Endothelial cell of umbilical vein (primary cell): ENCODE data around the gene CACNB3. TPM values are rescaled to one million over a fixed set of nuclear protein-coding genes. Genes with fewer than 3 reads are reported as not detected.

Experiments used
- BruUV-seq: library from RNA; stranded (reverse); fragments of 400-500 nt; replicated peaks from 2 replicates; lab custom pipeline; 2021; lab: Mats Ljungman, UMichigan
- CTCF ChIA-PET: fragments of 300-600, 350-600 bp; sonication (Branson Sonifier 250); formaldehyde crosslinking; loops from one replicate; lab custom pipeline; 2021; ENCODE audit warnings: antibody characterized with exemption, inconsistent platforms; lab: Charles Lee
- POLR2A ChIA-PET: fragments of 300-600, 350-600 bp; sonication (Branson Sonifier 250); formaldehyde crosslinking; loops from one replicate; lab custom pipeline; 2021; ENCODE audit warnings: antibody characterized with exemption, inconsistent platforms; lab: Charles Lee
- DNase-seq: peaks from one replicate; pipeline ENCODE4 v3.0.0-alpha.2; 2011; ENCODE audit warnings: low read depth, low spot score
- FAIRE-seq: peaks from 2 replicates; lab custom pipeline; 2011; peaks lifted over from hg19 to GRCh38; lab: Jason Lieb, UNC
- H2AFZ ChIP-seq: 2 replicates; pipeline ENCODE4 v1.6.0; 2012; ENCODE audit warnings: low read depth, low read length, control low read depth, inconsistent platforms
- H3K27ac ChIP-seq: 2 replicates; pipeline ENCODE4 v1.5.1; 2011; ENCODE audit warnings: low read depth, mild to moderate bottlenecking, control low read depth, low read length, moderate library complexity; ENCODE audit not compliant: insufficient read depth
- H3K27me3 ChIP-seq, 2 experiments: 2 replicates each; pipeline versions ENCODE4 v1.6.0 to v1.6.1; 2011; ENCODE audit warnings: low read length in 2 of 2, mixed read lengths in 1 of 2; ENCODE audit not compliant: control insufficient read depth in 2 of 2, insufficient read depth in 2 of 2
- H3K36me3 ChIP-seq, 2 experiments: 2 replicates in 1 of 2; 3 replicates in 1 of 2; pipeline ENCODE4 v1.5.1; 2011; ENCODE audit warnings: low read length in 2 of 2, mild to moderate bottlenecking in 1 of 2, moderate library complexity in 1 of 2; ENCODE audit not compliant: control insufficient read depth in 2 of 2, insufficient read depth in 2 of 2; ENCODE audit errors: extremely low read depth in 1 of 2
- H3K4me1 ChIP-seq: 3 replicates; pipeline ENCODE4 v1.5.1; 2011; ENCODE audit warnings: mild to moderate bottlenecking, low read length; ENCODE audit not compliant: control insufficient read depth, insufficient read depth; ENCODE audit errors: extremely low read depth
- H3K4me2 ChIP-seq: 2 replicates; pipeline ENCODE4 v1.6.1; 2011; ENCODE audit warnings: low read length, control low read depth, mixed read lengths; ENCODE audit not compliant: insufficient read depth
- H3K4me3 ChIP-seq, 3 experiments: fragments of 200-600 bp in 1 of 3; sonication (generic), shearing (Covaris generic) in 1 of 3; replicated peaks in 1 of 3; 2 replicates each; pipeline ENCODE4 v1.5.1; 2011 to 2016; ENCODE audit warnings: control low read depth in 3 of 3, low read length in 3 of 3, mild to moderate bottlenecking in 2 of 3, inconsistent platforms in 1 of 3, low read depth in 1 of 3, moderate library complexity in 1 of 3; ENCODE audit not compliant: insufficient read depth in 1 of 3
- H3K79me2 ChIP-seq: 2 replicates; pipeline ENCODE4 v1.6.0; 2012; ENCODE audit warnings: low read length, inconsistent platforms; ENCODE audit not compliant: control insufficient read depth, insufficient read depth
- H3K9ac ChIP-seq: replicated peaks from 2 replicates; pipeline ENCODE3; 2011; ENCODE audit warnings: low read length, control low read depth; ENCODE audit not compliant: insufficient read depth; ENCODE audit errors: extremely low read depth
- H3K9me1 ChIP-seq: replicated peaks from 3 replicates; pipeline ENCODE4 v1.6.0; 2011; ENCODE audit warnings: mild to moderate bottlenecking, low read length; ENCODE audit not compliant: control insufficient read depth, insufficient read depth; ENCODE audit errors: extremely low read depth
- H3K9me3 ChIP-seq: replicated peaks from 2 replicates; pipeline ENCODE4 v1.5.1; 2012; ENCODE audit warnings: low read length, inconsistent platforms; ENCODE audit not compliant: control insufficient read depth, insufficient read depth
- H4K20me1 ChIP-seq: replicated peaks from 2 replicates; pipeline ENCODE3; 2011; ENCODE audit warnings: mild to moderate bottlenecking, low read length; ENCODE audit not compliant: control insufficient read depth, insufficient read depth; ENCODE audit errors: extremely low read depth
- CTCF ChIP-seq, 2 donors: IDR thresholded peaks; 1 replicate in 1 of 2; 2 replicates in 1 of 2; pipeline ENCODE4 v1.5.1; 2011; ENCODE audit warnings: low read length in 2 of 2, mild to moderate bottlenecking in 2 of 2, moderate library complexity in 2 of 2, control low read depth in 1 of 2, inconsistent platforms in 1 of 2, low read depth in 1 of 2; ENCODE audit not compliant: insufficient read depth in 1 of 2; ENCODE audit errors: extremely low read depth in 1 of 2
- EZH2 ChIP-seq: IDR thresholded peaks from 2 replicates; pipeline ENCODE4 v1.6.1; 2012; ENCODE audit warnings: borderline replicate concordance, low read depth, mild to moderate bottlenecking, moderate library complexity, low read length, inconsistent platforms; ENCODE audit not compliant: severe bottlenecking
- FOS ChIP-seq: IDR thresholded peaks from 2 replicates; pipeline ENCODE4 v1.6.1; 2011; ENCODE audit warnings: mild to moderate bottlenecking, low read length, moderate library complexity, borderline replicate concordance; ENCODE audit not compliant: insufficient read depth
- GATA2 ChIP-seq: IDR thresholded peaks from 2 replicates; pipeline ENCODE4 v1.7.0; 2011; ENCODE audit warnings: low read depth, mild to moderate bottlenecking, moderate library complexity, mixed read lengths, low read length; ENCODE audit not compliant: insufficient read length, insufficient read depth
- JUN ChIP-seq: IDR thresholded peaks from 2 replicates; pipeline ENCODE4 v1.6.1; 2011; ENCODE audit warnings: borderline replicate concordance, low read depth; ENCODE audit not compliant: insufficient read length, insufficient read depth
- MYC ChIP-seq: IDR thresholded peaks from one replicate; pipeline ENCODE4 v1.6.1; 2011; ENCODE audit warnings: mild to moderate bottlenecking, low read depth, low read length
- POLR2A ChIP-seq: IDR thresholded peaks from 2 replicates; pipeline ENCODE4 v1.6.1; 2012; ENCODE audit warnings: low read depth, mild to moderate bottlenecking, control low read depth, low read length
- dilution Hi-C: fragments of 300-500 bp; cut with MboI; formaldehyde crosslinking; loops from one replicate; pipeline ENCODE4 v1.15.0; 2019; ENCODE audit warnings: low sequenced_read_pairs; ENCODE audit not compliant: extremely low pct_ligation_motif_present
- intact Hi-C: fragments of 100-400 bp; cut with micrococcal nuclease; formaldehyde crosslinking; loops from one replicate; pipeline ENCODE4 v1.10.0; 2022
- polyA plus RNA-seq, 4 experiments: library from polyadenylated mRNA; depleted of rRNA in 3 of 4; stranded (reverse) in 3 of 4; unstranded in 1 of 4; fragments of >200 nt; gene quantifications; 2 replicates each; pipeline versions ENCODE4 v1.2.1 to v1.2.3, GENCODE V29; 2011 to 2012; ENCODE audit warnings: missing spikeins in 1 of 4
- total RNA-seq: library from RNA; stranded (reverse); gene quantifications from 2 replicates; pipeline ENCODE4 v1.2.3, GENCODE V29; 2021

CACNB3 gene
- total and polyA plus RNA-seq, 2 donors (not counting 3 experiments of a cell fraction or from before 2014, with no cell fraction given): 37.4 to 61.8 TPM

GRCh38 chr12:48856379-48856778 is 38.1 kb downstream of the CACNB3 start:
- FAIRE-seq (no peak), DNase-seq (no peak)
- H3K27me3 ChIP-seq: no peaks in the 10 kb centered on the region
- CTCF ChIA-PET: interaction anchor here (1.0 to 11.3 kb wide), 4 partner anchors 9 to 137 kb away, joined by 3 to 703 read pairs (median 8); partner anchors contain the start of gene RND1
- H3K4me1 ChIP-seq: peaks cover 11% of the 10 kb centered on the region
- no peaks in the 10 kb centered on the region for H4K20me1 ChIP-seq
- no peak overlapping the region for H3K27ac ChIP-seq
- H3K9me1 ChIP-seq: no peaks in the 10 kb centered on the region
- no peaks in the 10 kb centered on the region for H3K9me3 ChIP-seq
- dilution Hi-C loops: no loop called here
- BruUV-seq: no TSS peak
- no peak overlapping the region for H3K4me2 ChIP-seq
- POLR2A ChIA-PET: interaction anchor here (0.5 kb wide), 1 partner anchor 10 kb away, joined by 5 read pairs; no protein-coding TSS in a partner anchor
- intact Hi-C loops: no loop called here
- no peak for TF ChIP-seq GATA2
- no peak for TF ChIP-seq POLR2A
- no peak for TF ChIP-seq EZH2
- no peak for TF ChIP-seq MYC
- no peak for TF ChIP-seq JUN
- no peak for TF ChIP-seq CTCF (IDR thresholded peaks at IDR 0.05; ENCODE audit: extremely low read depth in 1 of 2, insufficient read depth in 1 of 2, low read depth in 1 of 2, low read length in 2 of 2)
- TF ChIP-seq FOS: no peak
- H3K4me3 ChIP-seq: no peak overlapping the region
- peaks cover 5% of the 10 kb centered on the region for H3K79me2 ChIP-seq
- H3K9ac ChIP-seq: no peak overlapping the region
- H3K36me3 ChIP-seq: peaks cover 0 to 6% of the 10 kb centered on the region in 2 experiments
- H2AFZ ChIP-seq: no peak overlapping the region
